ENCODE results near the gene TRAPPC8. TPM values are rescaled to one million over a fixed set of nuclear protein-coding genes. Genes with fewer than 3 reads are reported as not detected.
"Not testable (repeated sequence)": the region's sequence is repeated elsewhere in the genome, so short reads cannot be mapped to it uniquely, and the experiment has no call there.

TRAPPC8 gene
- total RNA-seq, 1 experiment from 2014 or later = 47.7 TPM

DNA sequence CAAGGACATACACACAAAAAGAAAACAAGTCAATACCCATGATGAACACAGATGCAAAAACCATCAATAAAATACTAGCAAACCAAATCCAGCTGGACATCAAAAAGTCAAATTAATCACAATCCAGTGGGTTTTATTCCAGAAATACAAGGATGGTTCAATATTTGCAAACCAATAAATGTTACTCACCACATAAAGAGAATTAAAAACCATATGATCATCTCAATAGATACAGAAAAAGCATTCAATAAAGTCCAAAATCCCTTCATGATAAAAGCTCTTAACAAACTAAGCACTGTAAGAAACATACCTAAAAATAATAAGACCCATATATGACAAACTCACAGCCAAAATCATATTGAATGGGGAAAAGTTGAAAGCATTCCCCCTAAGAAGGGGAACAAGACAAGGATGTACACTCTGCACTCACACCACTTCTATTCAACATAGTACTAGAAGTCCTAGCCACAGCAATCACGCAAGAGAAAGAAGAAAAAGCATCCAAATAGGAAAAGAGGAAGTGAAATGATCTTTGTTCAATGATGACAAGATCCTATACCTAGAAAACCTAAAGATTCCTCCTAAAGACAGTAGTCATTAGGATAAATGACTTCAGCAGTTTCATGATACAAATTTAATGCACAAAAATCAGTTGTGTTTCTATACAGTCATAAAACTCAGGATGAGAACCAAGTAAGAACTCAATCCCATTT lies 62.6 kb downstream of the TRAPPC8 start:
- in situ Hi-C loops (cut with HindIII; ENCODE audit: low pct_unique_long_range_greater_than_20kb, low sequenced_read_pairs) = no loop called here
- no peak for DNase-seq (ENCODE audit: low read depth, low spot score)

DNA sequence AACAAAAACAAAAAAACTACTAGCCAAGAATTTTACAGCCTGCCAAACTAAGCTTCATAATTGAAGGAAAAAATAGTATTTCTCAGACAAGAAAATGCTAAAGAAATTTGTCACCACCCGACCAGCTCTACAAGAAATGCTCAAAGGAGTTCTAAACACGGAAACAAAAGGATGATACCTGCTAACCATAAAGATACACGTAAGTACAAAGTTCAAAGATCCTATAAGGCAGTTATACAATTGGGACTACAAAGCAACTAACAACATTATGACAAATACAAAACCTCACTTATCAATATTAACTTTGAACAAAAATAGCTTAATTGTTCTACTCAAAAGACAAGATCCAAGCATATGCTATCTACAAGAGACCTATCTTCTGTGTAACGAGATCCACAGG lies 64.6 kb downstream of the TRAPPC8 start:
- no peak for DNase-seq (ENCODE audit: low read depth, low spot score)
- in situ Hi-C loops (cut with HindIII; ENCODE audit: low pct_unique_long_range_greater_than_20kb, low sequenced_read_pairs) = no loop called here

DNA sequence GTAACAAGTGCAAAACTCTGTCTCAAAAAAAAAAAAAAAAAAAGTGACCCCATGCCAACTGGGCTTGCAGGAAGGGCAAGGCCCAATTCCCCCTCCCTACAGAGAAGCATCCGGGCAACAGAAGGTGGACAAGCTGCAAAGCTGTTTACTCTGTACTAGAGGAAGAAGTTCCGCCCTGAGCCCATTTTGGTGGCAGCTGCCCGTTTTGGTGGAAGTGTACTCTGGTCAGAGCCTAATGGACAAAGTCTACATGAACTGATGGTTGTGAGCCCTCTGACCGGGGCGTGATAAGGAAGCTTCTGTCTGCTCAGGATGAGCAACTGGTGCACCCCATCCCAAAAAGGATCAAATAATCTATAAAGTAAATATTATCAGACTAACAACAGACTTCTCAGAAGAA lies 65.0 kb downstream of the TRAPPC8 start:
- no peak for DNase-seq (ENCODE audit: low read depth, low spot score)
- in situ Hi-C loops (cut with HindIII; ENCODE audit: low pct_unique_long_range_greater_than_20kb, low sequenced_read_pairs) = no loop called here

DNA sequence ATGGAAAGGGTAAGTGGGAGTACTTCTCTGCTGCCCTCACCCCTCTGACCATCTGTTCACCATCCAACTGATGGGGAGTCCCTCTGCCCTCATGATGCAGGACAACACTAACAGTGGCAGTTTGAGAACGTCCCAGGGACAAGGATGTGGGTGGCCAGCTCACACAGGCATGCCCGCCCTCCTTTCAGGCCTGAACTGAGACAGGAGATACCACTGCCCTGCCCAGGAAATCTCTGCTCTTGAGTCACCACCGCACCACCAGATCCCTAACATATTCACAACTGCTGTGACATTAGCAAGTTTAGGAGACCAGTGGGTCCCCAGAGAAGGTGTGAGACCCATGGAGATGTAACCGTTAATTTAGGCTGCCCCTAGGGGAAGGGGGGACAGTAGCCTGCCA lies 66.2 kb downstream of the TRAPPC8 start:
- in situ Hi-C loops (cut with HindIII; ENCODE audit: low pct_unique_long_range_greater_than_20kb, low sequenced_read_pairs) = no loop called here
- DNase-seq (ENCODE audit: low read depth, low spot score) = no peak

DNA sequence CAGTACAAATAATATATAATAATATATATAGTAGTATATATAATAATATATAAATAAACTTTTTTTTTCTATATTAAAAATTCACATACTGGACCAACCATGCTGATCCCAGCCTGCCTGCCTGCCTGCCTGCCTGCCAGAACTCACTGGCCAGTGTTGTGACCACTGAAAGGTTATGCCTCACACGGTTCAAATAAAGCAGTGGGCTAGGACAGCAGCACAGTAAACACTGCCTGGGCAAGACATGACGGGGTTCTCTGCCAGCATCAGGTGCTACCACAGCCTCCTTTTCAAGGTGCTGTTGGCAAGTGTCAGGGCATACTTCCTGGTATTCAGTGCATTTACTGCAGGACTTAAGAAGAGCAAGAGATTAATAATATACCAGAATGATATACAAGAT lies 67.6 kb downstream of the TRAPPC8 start:
- in situ Hi-C loops (cut with HindIII; ENCODE audit: low pct_unique_long_range_greater_than_20kb, low sequenced_read_pairs) = no loop called here
- DNase-seq (ENCODE audit: low read depth, low spot score) = no peak

DNA sequence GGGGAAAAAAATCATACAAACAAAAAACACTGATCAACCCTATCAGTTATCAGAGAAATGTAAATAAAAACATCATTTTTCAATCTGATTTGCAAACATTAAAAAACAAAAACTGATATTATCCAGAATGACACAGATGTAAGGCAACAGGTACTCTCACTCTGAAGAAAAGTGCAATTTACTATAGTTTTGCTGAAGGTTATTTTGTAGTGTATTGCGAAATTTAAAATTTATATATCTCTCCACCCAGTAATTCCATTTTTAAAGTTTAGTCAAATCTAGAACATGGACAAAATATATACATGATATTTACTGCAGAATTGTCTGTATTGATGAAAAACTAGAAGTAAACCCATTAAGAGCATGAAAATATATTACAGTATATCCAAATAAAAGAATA lies 79.8 kb downstream of the TRAPPC8 start:
- DNase-seq (ENCODE audit: low read depth, low spot score) = no peak
- in situ Hi-C loops (cut with HindIII; ENCODE audit: low pct_unique_long_range_greater_than_20kb, low sequenced_read_pairs) = no loop called here

DNA sequence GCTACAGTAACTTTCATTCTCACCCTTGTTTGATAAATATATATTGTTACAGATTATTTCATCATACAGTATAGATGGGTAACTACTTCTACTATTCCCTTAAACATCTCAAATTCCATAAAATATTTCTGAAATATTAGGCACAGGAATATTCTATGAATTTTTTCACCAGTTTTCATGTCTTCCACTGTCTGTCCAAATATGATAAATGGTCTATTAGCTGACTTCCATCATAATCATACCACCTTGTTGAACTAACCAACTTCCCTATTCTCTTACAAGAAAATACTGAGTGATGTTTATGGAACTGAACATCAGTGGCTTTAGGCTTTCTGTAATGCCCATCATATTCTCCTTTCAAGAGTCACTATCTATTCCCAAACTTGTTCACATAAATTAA lies 82.4 kb downstream of the TRAPPC8 start:
- DNase-seq (ENCODE audit: low read depth, low spot score) = no peak
- in situ Hi-C loops (cut with HindIII; ENCODE audit: low pct_unique_long_range_greater_than_20kb, low sequenced_read_pairs) = no loop called here

DNA sequence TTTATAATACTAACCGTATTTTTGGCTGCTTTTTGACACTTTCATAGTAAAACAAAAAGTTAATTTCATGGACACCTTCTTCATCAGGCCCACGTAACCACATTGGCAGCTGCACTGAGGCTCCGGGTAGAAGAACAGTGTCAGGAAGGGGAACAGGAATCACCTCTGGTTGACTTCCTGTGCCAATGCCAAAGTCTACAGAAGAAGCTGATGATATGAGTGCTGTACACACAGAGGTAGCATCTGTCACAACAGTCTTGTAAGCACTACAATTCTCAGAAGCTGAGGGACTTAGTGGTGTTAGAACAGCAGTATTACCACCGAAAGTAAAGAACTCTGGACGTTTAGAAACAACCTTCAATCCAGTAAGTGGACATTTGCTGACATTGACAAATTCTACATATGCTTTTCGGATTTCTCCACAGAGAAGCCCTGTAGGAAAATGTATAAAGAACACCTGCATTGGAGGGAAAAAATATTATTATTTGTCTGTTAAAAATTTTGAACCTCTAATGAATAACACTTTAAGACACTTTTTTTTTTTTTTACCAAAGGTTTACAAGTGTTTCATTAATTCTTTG lies 85.3 kb downstream of the TRAPPC8 start:
- DNase-seq (ENCODE audit: low read depth, low spot score) = no peak
- in situ Hi-C loops (cut with HindIII; ENCODE audit: low pct_unique_long_range_greater_than_20kb, low sequenced_read_pairs) = no loop called here

DNA sequence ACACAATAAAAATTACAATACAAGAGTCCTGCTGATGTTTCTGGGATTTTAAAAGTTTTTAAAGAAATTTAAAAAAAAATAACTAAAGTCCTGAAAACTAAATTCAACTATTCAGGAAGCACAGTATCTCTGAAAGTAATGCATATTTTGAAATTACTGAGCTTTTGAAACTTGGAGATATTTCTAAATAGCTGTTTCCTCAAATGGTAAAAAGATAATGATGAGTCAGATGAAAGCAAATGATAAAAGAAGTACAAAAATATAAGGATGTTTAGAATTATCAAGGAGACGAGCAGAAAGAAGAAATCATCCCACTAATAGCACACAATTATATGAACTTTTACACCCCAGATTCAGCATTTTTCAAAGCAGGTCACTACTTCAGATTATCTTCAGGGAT lies 92.1 kb downstream of the TRAPPC8 start:
- in situ Hi-C loops (cut with HindIII; ENCODE audit: low pct_unique_long_range_greater_than_20kb, low sequenced_read_pairs) = no loop called here
- no peak for DNase-seq (ENCODE audit: low read depth, low spot score)

DNA sequence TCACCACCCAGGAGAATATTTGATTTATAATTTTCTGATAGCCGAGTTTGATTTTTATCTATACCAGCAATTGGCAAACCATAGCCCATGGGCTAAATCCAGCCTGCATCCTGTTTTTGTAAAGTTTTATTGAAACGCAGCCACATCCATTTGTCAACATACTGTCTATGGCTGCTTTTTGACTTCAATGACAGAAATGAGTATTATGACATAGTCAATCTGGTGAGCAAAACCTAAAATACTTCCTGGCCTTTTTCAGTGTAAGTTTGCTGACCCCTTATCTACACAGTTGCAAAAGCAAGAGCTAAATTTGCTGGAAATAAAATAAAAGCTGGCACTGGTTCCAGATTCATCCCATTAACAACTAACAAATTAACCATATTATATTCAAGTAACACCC lies 102.4 kb downstream of the TRAPPC8 start:
- DNase-seq (ENCODE audit: low read depth, low spot score) = no peak
- in situ Hi-C loops (cut with HindIII; ENCODE audit: low pct_unique_long_range_greater_than_20kb, low sequenced_read_pairs) = no loop called here

DNA sequence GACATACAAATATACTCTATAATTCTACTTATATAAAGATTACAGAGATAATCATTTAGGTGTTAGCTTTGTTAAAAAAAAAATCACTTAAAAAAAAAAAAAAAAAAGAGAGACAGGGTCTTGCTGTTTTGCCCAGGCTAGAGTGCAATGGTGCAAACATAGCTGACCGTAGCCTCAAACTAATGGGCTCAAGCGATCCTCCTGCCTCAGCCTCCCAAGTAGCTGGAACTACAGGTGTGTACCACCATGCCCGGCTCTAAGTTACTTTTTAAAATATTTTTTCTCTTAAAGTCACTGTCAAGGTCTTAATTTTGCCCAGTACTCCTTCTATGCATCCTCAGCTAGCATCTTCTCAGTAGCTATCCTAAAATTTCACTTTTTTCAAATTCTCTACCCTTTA lies 105.0 kb downstream of the TRAPPC8 start:
- in situ Hi-C loops (cut with HindIII; ENCODE audit: low pct_unique_long_range_greater_than_20kb, low sequenced_read_pairs) = no loop called here
- DNase-seq (ENCODE audit: low read depth, low spot score) = no peak

DNA sequence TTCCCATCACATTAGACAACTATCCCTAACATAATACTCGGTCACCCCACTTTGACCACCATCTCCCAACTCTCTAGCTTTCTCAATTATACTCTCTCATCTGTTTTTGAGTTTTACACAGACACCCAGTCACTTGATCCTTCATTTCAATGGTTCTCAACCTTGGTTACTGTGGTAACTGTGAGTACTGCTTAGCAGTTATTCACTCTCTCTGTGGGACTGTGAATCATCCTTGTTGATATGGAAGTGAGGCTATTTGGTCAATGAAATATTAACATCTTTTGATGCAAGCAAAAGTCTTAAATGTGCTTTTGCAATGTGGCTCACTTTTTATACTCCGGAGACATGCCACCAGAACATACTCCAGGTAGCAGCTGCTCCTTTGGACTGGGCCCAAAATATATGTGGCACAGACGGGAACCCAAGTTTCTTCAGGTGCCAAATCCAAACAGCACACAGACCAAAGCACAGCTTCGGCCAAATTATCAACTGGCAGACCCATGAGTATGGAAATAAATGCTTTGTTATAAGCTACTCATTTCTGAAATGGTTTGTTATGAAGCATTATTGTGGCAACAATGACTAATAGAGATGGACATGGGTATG lies 107.3 kb downstream of the TRAPPC8 start:
- no peak for DNase-seq (ENCODE audit: low read depth, low spot score)
- in situ Hi-C loops (cut with HindIII; ENCODE audit: low pct_unique_long_range_greater_than_20kb, low sequenced_read_pairs) = no loop called here

DNA sequence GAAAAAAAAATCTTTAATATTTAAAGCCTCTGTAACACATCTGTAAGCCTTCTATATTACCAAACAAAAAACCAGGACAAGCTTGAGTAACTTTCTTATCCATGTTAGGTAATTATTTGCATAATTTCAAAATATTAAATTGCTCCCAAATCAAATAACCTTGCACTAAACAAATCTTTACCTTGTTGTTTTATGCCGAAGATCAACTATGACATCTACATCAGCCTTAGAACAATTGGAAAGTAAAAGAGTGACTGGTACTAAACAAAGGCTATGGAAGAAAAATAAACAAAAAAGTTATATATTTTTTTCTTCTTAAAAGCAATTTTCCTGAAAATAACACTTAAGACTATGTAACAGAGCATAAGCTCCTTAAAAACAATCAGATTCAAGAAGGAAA lies 111.0 kb downstream of the TRAPPC8 start:
- DNase-seq (ENCODE audit: low read depth, low spot score) = no peak
- in situ Hi-C loops (cut with HindIII; ENCODE audit: low pct_unique_long_range_greater_than_20kb, low sequenced_read_pairs) = no loop called here

DNA sequence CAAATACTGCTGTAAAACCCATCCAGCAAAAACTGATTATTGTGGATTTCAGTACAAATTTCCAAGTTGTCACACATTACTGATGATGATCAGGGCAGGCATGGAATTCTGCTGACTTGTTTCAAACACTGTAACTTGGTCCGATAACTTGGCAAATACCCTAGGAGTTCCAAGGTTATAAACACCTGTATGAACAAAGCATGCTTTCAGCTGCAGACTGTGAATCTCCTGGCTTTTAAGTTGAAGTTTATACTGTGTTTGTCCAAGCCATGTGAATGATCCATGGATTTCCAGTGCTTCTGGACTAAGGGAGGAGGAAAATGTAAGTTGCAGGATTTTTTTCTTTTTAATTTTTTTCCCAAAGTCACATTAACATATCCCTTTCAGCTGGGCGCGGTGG lies 112.2 kb downstream of the TRAPPC8 start:
- in situ Hi-C loops (cut with HindIII; ENCODE audit: low pct_unique_long_range_greater_than_20kb, low sequenced_read_pairs) = no loop called here

DNA sequence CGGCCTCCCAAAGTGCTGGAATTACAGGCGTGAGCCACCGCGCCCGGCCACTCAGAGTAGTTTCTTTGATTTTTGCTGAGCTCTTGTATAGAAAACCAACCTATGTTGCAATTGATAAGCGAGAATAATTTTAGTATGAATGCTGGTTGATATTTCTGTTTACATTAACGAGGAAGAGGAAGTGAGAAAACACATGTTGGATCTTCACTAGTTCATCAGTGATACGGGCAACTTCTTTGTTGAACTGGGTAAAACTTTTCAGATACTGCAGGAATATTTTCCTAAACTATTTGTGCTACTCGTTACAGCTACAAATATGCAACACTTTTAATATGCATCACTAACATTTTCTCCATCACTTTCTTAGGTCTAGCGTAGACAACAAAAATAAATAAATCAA lies 114.3 kb downstream of the TRAPPC8 start:
- no peak for DNase-seq (ENCODE audit: low read depth, low spot score)
- in situ Hi-C loops (cut with HindIII; ENCODE audit: low pct_unique_long_range_greater_than_20kb, low sequenced_read_pairs) = no loop called here

More for the DNA sequence above, 112.2 kb downstream of the TRAPPC8 start:
- DNase-seq (ENCODE audit: low read depth, low spot score) = no peak

DNA sequence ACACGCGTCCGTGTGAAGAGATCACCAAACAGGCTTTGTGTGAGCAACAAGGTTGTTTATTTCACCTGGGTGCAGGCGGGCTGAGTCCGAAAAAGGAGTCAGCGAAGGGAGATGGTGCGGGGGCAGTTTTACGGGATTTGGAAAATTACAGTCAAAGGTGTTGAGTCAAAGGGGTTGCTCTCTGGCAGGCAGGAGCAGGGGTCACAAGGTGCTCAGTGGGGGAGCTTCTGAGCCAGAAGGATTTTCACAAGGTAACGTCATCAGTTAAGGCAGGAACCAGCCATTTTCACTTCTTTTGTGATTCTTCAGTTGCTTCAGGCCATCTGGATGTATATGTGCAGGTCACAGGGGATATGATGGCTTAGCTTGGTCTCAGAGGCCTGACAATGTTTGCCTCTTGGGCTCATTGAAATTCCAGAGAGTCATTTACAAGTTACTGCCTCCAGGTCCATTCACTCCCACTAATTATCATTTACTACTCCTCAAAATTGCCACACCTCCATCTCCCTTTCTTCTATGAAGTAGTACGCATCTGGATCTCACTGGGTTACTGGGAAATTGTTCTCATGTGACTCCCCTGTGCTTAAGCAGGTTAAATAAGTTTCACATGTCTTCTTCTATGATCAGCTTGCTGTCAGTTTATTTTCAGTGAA lies 116.1 kb downstream of the TRAPPC8 start:
- DNase-seq (ENCODE audit: low read depth, low spot score); in situ Hi-C loops (cut with HindIII; ENCODE audit: low pct_unique_long_range_greater_than_20kb, low sequenced_read_pairs): not testable (repeated sequence)

DNA sequence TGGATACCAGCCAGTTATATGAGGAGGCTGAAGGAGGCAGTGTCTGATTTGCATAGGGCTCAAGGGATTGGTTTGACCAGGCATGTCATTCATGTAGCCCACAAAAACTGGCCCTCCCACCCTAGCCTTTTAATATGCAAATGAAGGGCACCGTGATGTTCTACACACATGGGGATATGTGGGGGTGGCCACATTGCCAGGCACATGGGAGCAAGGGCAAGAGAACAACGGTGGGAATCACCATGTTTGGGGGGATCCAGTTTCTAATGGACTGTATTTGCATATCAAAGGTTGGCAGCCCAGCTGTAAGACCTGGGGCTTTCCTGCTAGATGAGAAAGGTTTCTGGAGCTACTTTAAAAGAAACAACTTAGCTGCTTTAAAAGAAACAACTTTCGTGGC lies 117.2 kb downstream of the TRAPPC8 start:
- DNase-seq (ENCODE audit: low read depth, low spot score) = no peak
- in situ Hi-C loops (cut with HindIII; ENCODE audit: low pct_unique_long_range_greater_than_20kb, low sequenced_read_pairs) = no loop called here

DNA sequence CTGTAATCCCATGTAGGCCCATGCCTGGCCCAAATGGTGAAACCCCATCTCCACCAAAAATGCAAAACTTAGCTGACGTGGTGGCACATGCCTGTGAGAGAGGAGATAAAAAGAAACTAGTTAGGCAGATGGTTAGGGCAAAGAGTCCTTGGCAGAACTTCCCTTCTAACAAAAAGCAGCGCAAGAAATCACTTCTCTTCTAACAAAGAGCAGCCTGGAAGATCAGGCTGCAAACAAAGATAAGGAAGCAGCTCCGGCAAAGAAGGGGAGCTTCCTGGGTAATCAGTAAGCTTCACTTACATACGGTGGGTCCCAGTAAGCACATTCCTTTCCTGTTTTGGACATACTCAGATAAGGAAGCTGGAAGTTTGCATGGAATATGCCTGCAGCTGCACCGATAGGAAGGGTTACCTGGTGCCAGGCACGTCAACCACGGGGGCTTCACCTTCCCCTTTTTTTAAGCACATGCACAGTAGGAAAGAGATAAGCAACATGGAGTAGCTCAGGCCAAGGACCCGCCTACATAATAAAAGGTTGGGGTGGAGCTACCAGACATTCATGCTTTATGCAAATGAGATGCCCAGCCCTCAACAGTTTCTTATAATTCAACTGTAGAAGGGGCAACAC lies 121.3 kb downstream of the TRAPPC8 start:
- in situ Hi-C loops (cut with HindIII; ENCODE audit: low pct_unique_long_range_greater_than_20kb, low sequenced_read_pairs) = no loop called here
- DNase-seq (ENCODE audit: low read depth, low spot score) = no peak

DNA sequence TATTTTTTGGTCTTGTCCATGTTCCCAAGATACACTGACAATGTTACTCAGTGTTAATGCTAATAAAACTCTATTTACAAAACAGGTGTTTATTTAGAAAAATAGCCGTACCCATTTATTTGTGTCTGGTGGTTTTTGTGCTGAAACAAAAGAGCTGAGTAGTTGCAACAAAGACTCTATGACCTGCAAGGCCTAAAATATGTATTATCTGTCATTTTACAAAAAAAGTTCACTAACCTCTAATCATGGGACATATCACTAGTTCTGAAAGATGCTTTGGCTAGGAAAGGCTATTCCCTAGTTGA lies 123.1 kb downstream of the TRAPPC8 start:
- in situ Hi-C loops (cut with HindIII; ENCODE audit: low pct_unique_long_range_greater_than_20kb, low sequenced_read_pairs) = no loop called here
- no peak for DNase-seq (ENCODE audit: low read depth, low spot score)

All from SK-MEL-5 (cell line).